Measurements from ENCODE around the gene BTBD18.
A peak's percentile ranks its signal among the peaks of the same experiment; 100 is the strongest.

The BTBD18 gene, protein sequence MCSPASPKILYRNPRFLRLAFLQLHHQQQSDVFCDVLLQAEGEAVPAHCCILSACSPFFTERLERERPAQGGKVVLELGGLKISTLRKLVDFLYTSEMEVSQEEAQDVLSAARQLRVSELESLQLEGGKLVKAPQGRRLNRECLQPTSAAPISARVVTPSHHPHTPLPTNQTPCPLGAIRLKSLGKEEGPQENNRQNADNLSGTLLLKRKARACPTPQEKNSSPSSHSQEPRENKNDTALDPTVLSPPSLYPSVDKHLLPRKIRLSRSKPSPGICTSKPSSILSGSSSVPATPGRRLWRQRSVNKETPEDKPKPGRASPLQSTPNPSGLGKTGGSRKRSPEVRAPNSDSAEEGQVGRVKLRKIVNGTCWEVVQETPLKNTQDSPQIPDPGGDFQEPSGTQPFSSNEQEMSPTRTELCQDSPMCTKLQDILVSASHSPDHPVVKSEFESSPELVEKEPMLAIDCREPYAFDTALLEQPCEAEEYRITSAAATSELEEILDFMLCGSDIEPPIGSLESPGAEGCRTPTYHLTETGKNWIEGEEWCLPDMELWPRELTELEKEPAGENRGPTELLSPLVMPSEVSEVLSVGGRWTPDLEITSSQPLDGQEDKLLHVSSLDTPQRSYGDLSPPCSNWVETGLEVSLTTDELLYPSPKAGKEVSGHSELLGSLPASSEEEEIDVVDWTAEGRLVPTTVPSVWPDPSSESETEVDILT

DNA sequence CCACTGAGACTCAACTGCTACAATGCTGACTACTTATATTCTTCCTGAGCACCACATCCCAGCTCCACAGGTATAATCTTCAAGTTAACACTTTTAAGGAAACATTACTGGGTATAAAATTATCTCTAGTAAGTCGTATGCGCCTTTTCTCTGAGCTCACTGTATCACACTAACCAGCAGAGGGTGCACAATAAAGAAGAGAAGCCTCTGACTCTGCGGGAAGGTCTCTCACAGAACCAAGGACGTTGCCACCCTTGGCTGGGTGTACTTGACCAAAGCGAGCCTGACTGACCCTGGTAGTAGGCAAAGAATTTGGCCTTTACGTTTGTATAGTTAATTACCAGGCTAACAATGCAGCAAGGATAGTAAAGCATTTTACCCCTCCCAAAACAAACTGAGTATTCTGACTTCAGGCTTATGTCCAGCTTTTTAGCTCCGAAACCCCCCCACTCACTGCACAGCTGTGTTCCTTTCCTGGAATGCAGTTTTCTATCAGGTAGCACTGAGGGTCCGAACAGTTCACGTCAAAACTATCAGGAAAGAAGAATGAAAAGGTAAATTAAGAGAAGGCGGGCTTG is at the start of gene BTBD18:
TSS of gene BTBD18 (minus strand) at position 144 of the 578 bp plus-strand sequence. CDS start 631 bp downstream, outside the sequence.
- DNase-seq (ENCODE audit: low read depth), result no peak

DNA sequence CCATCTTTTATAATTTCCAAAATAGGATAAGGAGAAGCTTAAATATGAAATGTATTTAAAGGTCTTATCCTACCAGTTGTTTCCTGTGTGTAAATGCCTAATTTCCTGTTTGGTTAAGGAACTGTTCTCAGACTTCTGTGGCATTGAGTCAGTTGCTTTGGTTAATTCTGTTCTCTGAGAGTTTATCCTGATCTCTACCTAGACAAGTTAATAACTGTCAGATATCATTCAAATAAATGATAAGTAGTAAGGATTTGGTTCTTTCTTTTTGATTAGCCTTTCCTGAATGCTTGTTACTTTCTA is 49.5 kb upstream of the BTBD18 start:
- no peak for DNase-seq (ENCODE audit: low read depth)

DNA sequence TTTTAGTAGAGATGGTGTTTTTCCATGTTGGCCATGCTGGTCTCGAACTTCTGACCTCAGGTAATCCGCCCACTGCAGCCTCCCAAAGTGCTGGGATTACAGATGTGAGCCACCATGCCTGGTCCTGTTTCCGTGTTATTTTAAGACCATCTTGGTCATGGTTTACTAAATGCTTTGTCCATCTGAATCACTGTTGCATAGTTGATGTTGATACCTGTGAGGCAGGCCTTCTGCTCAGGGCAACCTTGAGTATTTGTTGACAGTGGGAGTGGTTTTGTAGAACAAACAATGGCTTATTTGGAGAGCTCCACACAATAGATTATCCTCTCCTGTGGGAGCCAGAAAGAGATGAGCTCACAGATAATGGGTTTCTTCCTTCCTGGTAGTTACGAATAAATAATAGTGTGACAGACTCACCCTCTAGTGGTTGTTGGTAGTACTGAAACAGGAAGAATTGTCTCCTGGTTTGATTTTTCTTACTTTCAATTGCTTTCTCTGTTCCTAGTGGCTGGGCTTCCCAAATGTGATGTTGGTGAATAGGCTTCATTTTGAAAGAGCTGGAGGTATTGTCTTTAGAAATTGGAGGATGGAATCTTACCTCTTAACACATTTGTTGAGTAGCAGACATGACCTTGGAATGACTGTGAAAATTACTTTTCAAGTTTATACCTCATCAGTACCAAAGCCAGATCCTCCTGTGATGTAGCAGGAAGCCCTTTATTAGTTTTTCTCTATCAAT is 49.0 kb upstream of the BTBD18 start:
- no peak for DNase-seq (ENCODE audit: low read depth)

DNA sequence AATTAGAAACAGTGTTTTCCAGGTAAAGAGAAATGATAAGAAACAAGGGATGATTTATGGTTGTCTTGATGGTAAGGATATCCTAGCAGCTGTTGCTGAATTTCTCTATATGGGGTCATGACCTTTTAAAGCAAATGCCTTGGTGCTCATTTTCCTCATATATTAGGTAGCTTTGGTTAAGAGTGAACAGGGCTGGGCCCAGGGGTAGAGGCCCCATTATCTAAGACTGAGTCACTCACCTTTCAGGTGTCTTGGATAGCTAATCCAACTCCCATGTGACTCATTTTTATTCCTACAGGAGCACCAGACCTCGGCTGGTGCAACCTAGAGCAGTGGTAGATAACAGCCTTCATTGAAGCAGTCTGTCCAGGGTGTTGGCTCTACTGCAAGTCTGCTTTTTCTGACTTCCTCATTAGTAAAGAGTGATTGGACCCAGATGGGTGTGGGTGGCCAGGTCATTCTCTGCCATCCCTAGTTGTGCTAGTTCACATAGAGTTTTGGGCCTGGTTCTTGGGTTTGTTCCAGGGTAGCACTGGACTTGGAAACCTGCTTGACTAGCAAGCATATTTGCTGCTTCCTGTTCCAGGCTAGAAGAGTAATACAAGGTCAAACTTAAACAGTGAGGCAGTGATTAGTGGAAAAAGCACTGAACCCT is 47.4 kb upstream of the BTBD18 start:
- DNase-seq (ENCODE audit: low read depth), result no peak

DNA sequence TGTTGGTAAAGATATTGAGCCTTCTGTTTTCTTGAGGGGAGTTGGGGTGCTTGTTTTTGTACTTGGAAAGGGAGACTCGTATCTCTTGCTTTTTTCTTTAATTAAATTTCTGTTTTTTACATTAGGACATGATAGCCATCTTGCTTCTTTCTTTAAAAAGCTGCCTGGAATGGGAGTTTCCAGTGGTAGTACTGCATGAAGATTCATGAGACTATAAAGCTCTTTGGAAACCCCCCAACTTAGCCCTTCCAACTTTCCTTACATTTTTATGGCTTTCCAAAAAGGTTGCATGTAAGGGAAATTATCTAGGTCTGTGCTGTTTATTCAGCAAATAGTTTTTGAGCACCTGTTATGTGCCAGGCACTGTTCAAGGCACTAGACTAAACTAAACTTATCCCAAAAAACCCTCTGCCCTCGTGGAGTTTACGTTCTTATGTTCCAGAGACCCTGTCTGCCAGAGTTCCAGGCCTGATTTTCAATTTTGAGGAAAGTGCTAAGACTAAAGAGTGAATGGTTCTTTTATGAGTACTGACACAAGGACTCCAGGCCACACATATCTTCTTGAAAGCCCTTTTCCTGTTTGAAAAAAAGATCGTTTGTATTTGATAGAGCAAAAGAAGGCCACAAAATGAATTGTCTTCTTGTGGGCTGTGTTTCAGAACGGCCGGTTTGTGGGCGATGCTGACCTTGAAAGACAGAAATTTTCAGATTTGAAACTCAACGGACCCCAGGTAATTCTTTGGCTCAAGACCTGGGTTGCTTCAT is 41.9 kb upstream of the BTBD18 start:
- no peak for DNase-seq (ENCODE audit: low read depth)

DNA sequence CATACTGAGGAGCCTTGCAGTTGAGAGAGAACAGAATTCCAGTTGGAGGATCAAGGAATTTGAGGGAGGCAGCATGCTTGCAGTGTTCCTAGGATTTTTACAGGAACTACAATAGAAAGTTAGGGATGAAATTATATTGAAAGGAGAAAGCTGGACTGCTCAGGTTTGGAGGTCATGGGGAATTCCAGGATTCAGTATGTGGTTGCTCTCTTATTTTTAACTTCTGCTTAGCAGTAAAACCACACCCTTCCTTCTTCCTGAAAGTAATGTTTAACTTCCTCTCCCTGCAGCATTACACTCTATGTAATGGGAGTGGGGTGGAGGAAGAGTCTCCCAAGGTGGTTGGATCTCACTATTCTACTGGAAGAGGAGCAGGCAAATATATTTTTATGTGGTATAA is 41.3 kb upstream of the BTBD18 start:
- no peak for DNase-seq (ENCODE audit: low read depth)

DNA sequence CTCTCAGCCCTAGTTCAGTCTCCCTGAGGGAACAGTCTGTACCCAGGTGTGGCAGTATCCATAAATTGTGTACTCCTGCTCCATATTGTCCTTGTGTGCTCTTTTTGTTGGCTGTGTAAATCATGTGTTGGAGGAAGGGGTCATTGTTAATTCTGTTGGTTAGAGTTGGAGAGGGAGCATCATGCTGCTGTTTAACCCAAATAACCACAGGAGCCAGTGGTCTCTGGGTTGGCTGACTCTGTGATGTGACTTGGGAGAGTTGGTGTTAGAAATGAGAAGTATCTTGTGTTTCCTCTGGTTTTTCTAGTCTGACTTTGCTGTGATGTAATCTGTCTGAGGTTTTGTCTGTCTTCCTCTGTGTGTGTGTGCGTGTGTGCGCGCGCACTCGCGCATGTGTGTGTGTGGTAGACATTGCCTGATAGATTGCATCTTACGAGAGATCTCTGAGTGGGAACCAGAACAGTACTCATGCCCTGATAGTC is 40.5 kb upstream of the BTBD18 start:
- DNase-seq (ENCODE audit: low read depth), result peak; percentile 78

DNA sequence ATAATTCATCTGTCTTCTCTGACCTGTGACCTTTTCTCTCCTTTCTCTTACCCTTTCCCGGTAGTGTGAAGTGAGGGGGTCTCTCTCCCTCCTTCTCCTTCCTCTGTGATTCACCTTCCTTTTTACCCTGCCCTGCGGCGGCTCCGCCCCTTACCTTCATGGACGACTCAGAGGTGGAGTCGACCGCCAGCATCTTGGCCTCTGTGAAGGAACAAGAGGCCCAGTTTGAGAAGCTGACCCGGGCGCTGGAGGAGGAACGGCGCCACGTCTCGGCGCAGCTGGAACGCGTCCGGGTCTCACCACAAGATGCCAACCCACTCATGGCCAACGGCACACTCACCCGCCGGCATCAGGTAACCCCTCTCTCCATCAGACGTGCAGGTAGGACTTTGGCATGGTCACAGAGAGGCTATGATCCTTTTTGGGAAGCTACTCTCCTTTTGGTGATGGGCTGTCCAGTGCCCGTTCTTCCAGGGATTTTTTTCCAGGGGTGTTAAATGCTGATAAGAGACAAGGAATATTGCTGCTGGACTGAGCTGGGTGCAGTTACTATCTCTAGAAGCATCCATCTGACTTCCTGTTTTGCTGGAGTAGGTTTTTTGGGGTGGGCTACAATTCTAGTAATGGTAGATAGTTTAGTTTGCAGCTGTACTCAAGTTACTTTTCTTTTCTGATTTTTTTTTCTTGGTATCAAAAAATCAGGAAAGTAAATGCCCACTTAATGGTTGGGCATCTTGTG is 39.9 kb upstream of the BTBD18 start:
- no peak for DNase-seq (ENCODE audit: low read depth)

DNA sequence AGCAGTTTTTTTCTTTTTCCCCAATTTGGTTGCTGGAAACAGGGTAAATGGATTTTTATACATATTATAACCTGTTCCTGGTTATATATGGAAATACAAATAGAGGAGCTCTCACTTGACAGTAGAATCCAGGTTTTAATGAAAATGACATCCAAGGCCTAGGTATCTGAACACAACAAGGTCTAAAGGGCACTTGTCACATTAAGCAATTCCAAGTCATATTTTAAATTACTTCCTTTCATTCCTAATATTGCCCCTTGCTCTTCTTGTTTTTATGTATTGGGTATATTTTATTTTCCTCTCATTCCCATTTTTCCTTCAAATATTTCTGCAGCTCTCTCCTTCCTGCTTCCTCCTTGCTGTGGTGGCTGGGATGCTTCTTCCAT is 37.1 kb upstream of the BTBD18 start:
- no peak for DNase-seq (ENCODE audit: low read depth)

DNA sequence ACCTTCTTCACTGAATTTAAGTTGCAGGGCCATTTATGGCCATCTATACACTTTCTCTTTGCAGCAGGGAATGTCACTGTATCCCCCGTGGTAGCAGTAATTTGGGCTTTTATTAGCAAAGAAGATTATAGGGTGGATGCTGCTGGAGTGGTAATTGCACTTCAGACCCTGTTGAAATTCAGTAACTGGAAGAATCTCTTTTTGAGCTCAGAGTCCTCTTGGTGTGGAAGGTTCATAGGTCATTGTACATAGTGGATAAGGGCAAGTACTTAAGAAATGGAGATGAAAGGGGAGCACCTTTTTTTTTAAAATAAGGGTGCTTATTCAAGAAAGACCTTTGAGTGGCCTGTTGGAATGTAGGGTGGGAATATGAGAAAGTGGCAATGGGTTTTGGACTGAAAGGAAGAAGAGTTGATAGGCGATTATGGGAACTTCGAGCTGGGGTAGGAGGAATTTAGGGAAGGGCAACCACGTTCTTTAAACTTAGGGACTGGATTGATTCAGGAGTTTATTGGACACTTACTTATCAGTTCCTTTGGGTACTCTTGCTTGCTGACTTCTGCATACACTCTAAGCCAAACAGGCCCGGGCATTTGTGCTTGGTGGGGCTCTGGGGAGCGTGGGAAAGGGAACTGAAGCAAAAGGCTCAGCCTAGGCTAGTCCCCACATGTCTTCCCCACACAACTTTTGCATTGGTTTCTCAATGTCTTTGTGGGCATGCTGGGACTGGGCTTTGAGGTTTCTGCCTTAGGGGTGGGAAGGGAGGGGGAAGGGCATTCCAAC is 36.5 kb upstream of the BTBD18 start:
- no peak for DNase-seq (ENCODE audit: low read depth)

DNA sequence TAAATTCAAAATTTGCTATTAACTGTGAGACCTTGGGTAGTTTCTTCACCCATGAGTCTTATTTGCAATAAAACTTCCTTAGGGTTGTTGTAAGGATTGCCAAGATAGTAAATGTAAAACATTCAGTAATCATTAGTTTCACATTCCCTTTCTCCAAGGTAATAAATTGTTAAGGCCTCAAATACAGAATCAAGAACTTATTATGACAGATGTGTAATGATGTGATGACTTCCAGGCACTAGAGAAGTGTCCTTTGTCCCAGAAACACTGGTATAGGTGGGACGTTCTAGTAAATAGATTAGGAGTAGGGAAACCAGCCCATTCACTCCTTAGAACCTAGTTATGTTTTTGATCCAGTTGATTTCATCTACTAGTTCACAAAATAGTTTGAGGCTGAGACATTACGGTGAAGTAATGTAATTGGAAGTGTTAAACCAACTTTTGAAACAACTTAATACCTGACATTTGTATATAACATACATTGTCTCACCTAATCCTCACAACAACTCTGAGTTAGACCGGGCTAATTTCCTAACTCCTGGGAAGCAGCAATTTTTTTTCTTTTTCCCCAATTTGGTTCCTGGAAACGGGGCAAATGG is 35.5 kb upstream of the BTBD18 start:
- no peak for DNase-seq (ENCODE audit: low read depth)

DNA sequence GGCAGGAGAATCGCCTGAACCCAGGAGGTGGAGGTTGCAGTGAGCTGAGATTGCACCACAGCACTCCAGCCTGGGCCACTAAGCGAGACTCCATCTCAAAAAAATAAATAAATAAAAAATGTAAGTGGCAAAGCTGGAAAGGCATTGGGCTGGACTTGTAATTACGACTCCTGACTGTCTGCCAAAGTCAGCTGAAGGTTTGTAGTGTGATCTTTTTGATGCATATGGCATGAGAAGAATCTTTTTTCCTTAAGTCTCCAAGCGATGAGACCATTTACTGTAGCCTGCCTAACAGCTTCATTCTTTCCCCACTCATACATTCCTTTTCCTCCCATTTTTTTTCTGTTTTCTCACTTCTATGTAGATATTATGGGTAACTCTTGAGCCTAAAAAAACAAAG is 34.8 kb upstream of the BTBD18 start:
- no peak for DNase-seq (ENCODE audit: low read depth)

DNA sequence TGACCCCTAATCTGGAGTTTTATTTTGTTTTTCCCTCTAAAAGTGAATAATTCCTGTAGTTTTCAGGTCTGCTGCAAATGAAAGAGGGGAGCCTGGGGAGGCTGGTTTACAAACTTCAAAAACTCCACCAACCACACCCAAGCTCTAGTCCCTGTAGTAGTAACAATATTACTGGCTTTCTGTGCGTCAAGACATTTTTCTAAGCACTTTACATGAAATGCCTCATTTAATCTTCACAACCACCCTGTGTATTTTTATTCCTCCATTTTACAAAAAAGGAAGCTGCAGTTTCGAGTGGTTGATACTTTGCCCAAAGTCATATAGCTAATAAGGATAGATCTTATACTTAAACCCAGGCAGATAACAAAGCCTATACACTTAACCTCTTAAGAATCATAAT is 33.5 kb upstream of the BTBD18 start:
- DNase-seq (ENCODE audit: low read depth), result no peak

DNA sequence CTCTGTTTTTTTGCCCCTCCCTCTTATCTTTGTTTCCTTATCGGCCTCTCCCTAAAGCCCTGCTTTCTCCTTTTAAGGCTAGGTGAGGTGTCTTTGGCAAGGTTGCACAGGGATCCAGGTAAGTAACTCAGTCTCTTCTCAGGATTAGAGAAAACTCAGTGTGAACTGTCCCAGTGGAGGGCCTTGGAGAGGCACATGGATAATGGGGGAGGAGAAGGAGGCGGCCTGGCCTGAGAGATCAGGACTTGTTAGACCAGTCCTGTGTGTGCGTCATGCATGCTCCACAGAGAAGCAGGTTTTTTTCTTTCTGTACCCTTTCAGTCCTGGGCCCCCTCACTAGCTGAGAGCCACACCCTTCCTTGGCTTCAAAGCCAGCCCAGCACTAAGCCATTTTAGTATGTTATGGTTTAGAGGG is 29.9 kb upstream of the BTBD18 start:
- no peak for DNase-seq (ENCODE audit: low read depth)

DNA sequence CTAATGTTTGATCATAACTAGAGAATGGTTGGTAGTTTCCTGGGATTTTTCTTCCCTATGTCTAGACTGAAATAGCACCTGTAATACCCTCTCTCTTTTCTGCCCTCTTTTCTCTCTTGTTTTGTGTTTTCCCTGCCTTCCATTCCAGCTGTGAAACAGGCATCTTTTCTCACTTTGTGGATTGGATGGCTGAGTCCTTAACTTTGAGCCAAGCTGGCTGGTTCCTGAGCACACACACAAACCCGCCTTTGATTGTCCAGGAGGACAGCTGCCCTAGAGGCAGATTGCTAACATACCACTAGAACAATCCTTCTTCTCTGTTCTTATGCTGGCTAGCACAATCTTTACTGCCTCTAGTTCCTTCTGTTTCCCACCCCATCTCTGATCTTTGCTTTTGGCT is 27.7 kb upstream of the BTBD18 start:
- DNase-seq (ENCODE audit: low read depth), result no peak

DNA sequence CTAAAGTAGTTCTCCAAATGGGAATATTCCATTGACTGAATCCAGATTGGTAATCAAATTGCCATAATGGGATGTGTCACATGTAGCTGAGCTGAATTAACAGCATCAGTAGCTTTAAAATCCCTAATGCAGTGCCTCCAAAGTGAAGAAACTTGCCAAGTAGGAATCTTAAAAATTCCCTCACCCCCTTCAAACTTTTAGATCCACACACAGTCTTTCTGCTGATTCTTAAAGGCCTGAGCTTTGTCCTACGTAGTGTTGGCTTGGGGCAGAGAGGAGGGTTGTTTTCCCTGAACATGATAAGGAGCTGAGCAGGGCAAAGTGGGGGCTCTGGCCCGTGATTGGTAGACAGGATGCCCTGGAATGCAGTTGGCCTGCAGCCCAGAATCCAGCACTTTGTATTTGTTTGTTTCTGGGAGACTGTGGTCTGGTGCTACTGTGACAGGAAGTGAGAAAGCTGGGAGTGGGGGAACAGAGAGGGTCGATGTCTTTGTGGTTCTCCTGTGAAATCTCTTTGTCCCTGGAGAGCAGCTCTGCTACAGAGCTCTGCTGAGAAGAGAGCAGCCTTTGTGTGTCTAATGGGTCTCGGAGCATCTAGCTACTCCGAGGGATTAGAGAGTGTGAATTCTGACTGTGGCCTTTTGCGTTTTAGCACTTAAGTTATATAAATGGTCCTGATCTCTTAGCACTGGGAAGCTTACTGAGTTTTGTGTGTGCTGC is 26.9 kb upstream of the BTBD18 start:
- no peak for DNase-seq (ENCODE audit: low read depth)

DNA sequence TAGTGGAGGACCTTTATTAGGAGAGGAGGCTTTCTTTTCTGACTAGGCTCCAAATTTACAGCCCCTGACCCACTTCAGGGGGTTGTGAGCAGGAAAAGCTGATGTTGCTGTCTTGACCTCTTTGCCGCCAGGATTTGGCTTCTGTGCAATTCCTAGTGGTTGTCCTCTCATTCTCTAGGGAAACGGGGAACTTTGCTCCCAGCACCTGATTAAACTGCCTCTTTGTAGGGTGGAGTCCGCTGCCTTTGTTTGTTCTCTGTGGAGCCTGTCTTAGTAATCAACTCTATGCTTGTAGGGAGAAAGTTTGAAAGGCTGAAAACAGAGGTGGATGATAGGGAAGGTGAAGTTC is 26.3 kb upstream of the BTBD18 start:
- no peak for DNase-seq (ENCODE audit: low read depth)

DNA sequence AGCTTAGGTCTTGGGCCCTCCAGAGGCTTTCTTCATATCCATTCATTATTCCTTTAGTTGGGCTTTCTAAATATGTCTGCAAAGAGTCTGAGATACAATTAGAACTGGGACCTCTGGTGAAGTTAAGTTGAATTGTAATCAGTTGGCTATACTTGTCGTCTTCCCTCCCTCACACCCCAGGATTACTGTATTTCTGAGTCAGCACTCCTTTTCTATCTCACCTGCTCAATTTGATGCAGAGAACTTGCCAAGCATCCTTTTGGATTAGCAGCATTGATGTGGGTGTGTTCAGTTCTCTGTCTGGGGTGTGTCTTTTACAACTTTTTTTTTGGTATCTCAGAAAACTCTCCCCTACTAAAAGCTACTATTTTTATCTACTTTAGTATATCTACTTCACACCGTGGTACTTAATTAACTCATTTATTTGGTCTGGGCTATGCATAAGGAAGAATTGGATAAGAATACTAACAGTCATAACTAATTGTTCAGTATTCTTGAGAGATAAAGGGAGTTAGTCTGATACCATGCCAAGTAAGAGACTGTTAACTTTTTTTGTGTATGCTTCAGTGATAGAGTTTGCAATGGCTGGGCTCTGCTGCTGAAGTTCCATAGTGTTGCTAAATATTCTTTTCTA is 25.1 kb upstream of the BTBD18 start:
- DNase-seq (ENCODE audit: low read depth), result no peak
